OCI-LY7 (cell line): ENCODE data around the gene ILDR2. TPM values are rescaled to one million over a fixed set of nuclear protein-coding genes. Genes with fewer than 3 reads are reported as not detected.

ENCODE experiments used
- BruUV-seq: library from RNA; stranded (reverse); fragments of 400-500 nt; replicated peaks from 2 replicates; lab custom pipeline; 2021; lab: Mats Ljungman, UMichigan
- CTCF ChIA-PET: fragments of 300-600 bp; sonication (Branson Sonifier 250); formaldehyde crosslinking; loops from one replicate; lab custom pipeline; 2022; ENCODE audit warnings: antibody characterized with exemption; ENCODE audit not compliant: unreplicated experiment; lab: Charles Lee
- POLR2A ChIA-PET: fragments of 300-600 bp; sonication (Branson Sonifier 250); formaldehyde crosslinking; loops from one replicate; lab custom pipeline; 2022; ENCODE audit warnings: antibody characterized with exemption; lab: Charles Lee
- DNase-seq: peaks from one replicate; pipeline ENCODE4 v3.0.0-alpha.2; 2015; ENCODE audit warnings: low spot score
- H2AFZ ChIP-seq: fragments of 200-600 bp; sonication (generic), shearing (Covaris generic); 2 replicates; pipeline ENCODE4 v1.6.1; 2014; ENCODE audit warnings: mild to moderate bottlenecking, antibody characterized with exemption, low read length, moderate library complexity
- H3K27ac ChIP-seq: fragments of 200-600 bp; sonication (generic); 2 replicates; pipeline ENCODE4 v1.5.1; 2014; ENCODE audit warnings: mixed run types, low read depth, mild to moderate bottlenecking, moderate library complexity, low read length, inconsistent platforms; ENCODE audit not compliant: poor library complexity, severe bottlenecking
- H3K36me3 ChIP-seq: fragments of 200-600 bp; sonication (generic); 2 replicates; pipeline ENCODE4 v1.6.1; 2014; ENCODE audit warnings: mild to moderate bottlenecking, antibody characterized with exemption, low read length, moderate library complexity, mixed read lengths; ENCODE audit not compliant: insufficient read depth
- H3K4me1 ChIP-seq: fragments of 200-600 bp; sonication (generic); 2 replicates; pipeline ENCODE4 v1.5.1; 2014; ENCODE audit warnings: mild to moderate bottlenecking, low read length; ENCODE audit not compliant: insufficient read depth, poor library complexity, severe bottlenecking
- H3K4me2 ChIP-seq: fragments of 200-600 bp; sonication (generic); 2 replicates; pipeline ENCODE4 v1.6.1; 2014; ENCODE audit warnings: mild to moderate bottlenecking, low read length
- H3K4me3 ChIP-seq: fragments of 200-600 bp; sonication (generic); 2 replicates; pipeline ENCODE4 v1.5.1; 2014; ENCODE audit warnings: mild to moderate bottlenecking, low read depth, low read length; ENCODE audit not compliant: poor library complexity, severe bottlenecking
- H3K79me2 ChIP-seq: fragments of 200-600 bp; sonication (generic); 2 replicates; pipeline ENCODE4 v1.6.1; 2016; ENCODE audit warnings: low read depth, mild to moderate bottlenecking, low read length, moderate library complexity, mixed read lengths; ENCODE audit not compliant: insufficient read depth
- H3K9me2 ChIP-seq: fragments of 200-600 bp; sonication (generic); 2 replicates; pipeline ENCODE4 v1.6.1; 2016; ENCODE audit warnings: mild to moderate bottlenecking, low read length, mixed read lengths; ENCODE audit not compliant: insufficient read depth
- H3K9me3 ChIP-seq: fragments of 200-600 bp; sonication (generic); 2 replicates; pipeline ENCODE4 v1.6.1; 2014; ENCODE audit warnings: mild to moderate bottlenecking, mixed run types, low read length, mixed read lengths
- H4K20me1 ChIP-seq: fragments of 200-600 bp; sonication (generic); 2 replicates; pipeline ENCODE4 v1.6.1; 2014; ENCODE audit warnings: mild to moderate bottlenecking, antibody characterized with exemption, low read length, moderate library complexity, mixed read lengths; ENCODE audit not compliant: insufficient read depth
- EZH2phosphoT487 ChIP-seq: fragments of 200-600 bp; sonication (generic); IDR thresholded peaks from 2 replicates; pipeline ENCODE4 v1.6.1; 2018; ENCODE audit warnings: low read depth, borderline replicate concordance, mild to moderate bottlenecking, mixed run types, antibody characterized with exemption, low read length, moderate library complexity, mixed read lengths
- intact Hi-C: fragments of 100-400 bp; cut with micrococcal nuclease; formaldehyde crosslinking; loops from one replicate; pipeline ENCODE4 v1.10.0; 2022; ENCODE audit not compliant: unreplicated experiment
- total RNA-seq, 2 experiments: library from RNA; depleted of rRNA in 1 of 2; stranded (reverse); fragments of >200 nt in 1 of 2; shearing (Covaris generic) in 1 of 2; gene quantifications; 2 replicates each; pipeline ENCODE4 v1.2.3, GENCODE V29; 2014 to 2022
- TF ChIP-seq, protein P1 (sequence below): fragments of 200-600 bp; sonication (generic); conservative IDR thresholded peaks from 2 replicates; pipeline ENCODE4 v1.5.1; 2014; ENCODE audit warnings: mild to moderate bottlenecking, antibody characterized with exemption, low read length, moderate library complexity, mixed read lengths

ILDR2 gene
- total RNA-seq, 2 experiments from 2014 or later = 3.2 to 5.3 TPM

GRCh38 chr1:166908942-166909341 is 66.4 kb downstream of the ILDR2 start:
- BruUV-seq = no TSS peak
- DNase-seq = no peak
- Histone ChIP-seq H3K4me3 (no peak overlapping the region), H3K9me2 (no peaks in the 10 kb centered on the region), H3K27ac (no peak overlapping the region), H3K4me2 (no peak overlapping the region), H2AFZ (no peak overlapping the region), H3K9me3 (peaks cover 18% of the 10 kb centered on the region), H3K36me3 (no peaks in the 10 kb centered on the region), H4K20me1 (no peaks in the 10 kb centered on the region), H3K79me2 (no peaks in the 10 kb centered on the region), H3K4me1 (peaks cover 6% of the 10 kb centered on the region)
- intact Hi-C loops = no loop called here
- TF ChIP-seq, protein P1, sequence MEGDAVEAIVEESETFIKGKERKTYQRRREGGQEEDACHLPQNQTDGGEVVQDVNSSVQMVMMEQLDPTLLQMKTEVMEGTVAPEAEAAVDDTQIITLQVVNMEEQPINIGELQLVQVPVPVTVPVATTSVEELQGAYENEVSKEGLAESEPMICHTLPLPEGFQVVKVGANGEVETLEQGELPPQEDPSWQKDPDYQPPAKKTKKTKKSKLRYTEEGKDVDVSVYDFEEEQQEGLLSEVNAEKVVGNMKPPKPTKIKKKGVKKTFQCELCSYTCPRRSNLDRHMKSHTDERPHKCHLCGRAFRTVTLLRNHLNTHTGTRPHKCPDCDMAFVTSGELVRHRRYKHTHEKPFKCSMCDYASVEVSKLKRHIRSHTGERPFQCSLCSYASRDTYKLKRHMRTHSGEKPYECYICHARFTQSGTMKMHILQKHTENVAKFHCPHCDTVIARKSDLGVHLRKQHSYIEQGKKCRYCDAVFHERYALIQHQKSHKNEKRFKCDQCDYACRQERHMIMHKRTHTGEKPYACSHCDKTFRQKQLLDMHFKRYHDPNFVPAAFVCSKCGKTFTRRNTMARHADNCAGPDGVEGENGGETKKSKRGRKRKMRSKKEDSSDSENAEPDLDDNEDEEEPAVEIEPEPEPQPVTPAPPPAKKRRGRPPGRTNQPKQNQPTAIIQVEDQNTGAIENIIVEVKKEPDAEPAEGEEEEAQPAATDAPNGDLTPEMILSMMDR = no peak
- no peak for TF ChIP-seq EZH2phosphoT487
- ChIA-PET CTCF (interaction anchor here (0.7 to 6.1 kb wide), 6 partner anchors 18 to 157 kb away, joined by 3 to 105 read pairs (median 4); no protein-coding TSS in a partner anchor), POLR2A (interaction anchor here (0.6 to 2.3 kb wide), 5 partner anchors 8 to 155 kb away, joined by 3 to 18 read pairs (median 3); no protein-coding TSS in a partner anchor)

GRCh38 chr1:166907763-166908162 is 67.6 kb downstream of the ILDR2 start:
- Histone ChIP-seq H3K4me3 (no peak overlapping the region), H3K9me3 (peaks cover 18% of the 10 kb centered on the region), H3K36me3 (no peaks in the 10 kb centered on the region), H3K79me2 (no peaks in the 10 kb centered on the region), H3K27ac (no peak overlapping the region), H3K4me1 (peaks cover 6% of the 10 kb centered on the region), H2AFZ (peak overlapping the region; percentile 83), H4K20me1 (no peaks in the 10 kb centered on the region), H3K9me2 (no peaks in the 10 kb centered on the region), H3K4me2 (0 out of 2 replicates have a peak overlapping the region, but pooled peaks have one; percentile 16)
- DNase-seq = peak; percentile 40
- BruUV-seq = no TSS peak
- ChIA-PET POLR2A (interaction anchor here (0.6 to 0.9 kb wide), 4 partner anchors 8 to 607 kb away, joined by 3 read pairs; no protein-coding TSS in a partner anchor), CTCF (interaction anchor here (6.1 kb wide), 1 partner anchor 152 kb away, joined by 105 read pairs; no protein-coding TSS in a partner anchor)
- TF ChIP-seq, protein P1 = no peak
- TF ChIP-seq EZH2phosphoT487 = no peak
- intact Hi-C loops = no loop called here

DNA sequence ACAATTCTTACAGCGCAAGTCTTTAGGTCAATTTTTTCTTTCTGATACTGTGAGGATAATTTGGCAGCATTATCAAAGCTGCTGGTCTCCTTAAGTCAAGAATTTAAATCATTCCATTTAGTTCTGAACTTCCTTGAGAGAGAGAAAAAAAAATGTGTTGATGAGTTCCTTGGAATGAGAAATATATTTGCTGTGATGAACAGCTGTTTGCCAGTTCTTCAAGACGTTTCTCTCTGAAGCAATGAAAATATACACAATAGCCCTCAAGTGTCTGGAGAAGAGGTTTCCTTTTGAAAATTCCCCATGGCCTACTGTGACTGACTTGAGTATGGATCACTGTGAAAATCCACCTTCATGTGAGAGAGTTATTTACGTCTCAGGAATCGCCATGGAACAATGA is 68.3 kb downstream of the ILDR2 start:
- Histone ChIP-seq H3K9me2 (no peaks in the 10 kb centered on the region), H2AFZ (no peak overlapping the region), H3K9me3 (peaks cover 12% of the 10 kb centered on the region), H3K36me3 (no peaks in the 10 kb centered on the region), H3K79me2 (no peaks in the 10 kb centered on the region), H4K20me1 (no peaks in the 10 kb centered on the region), H3K4me3 (no peak overlapping the region), H3K4me2 (no peak overlapping the region), H3K27ac (no peak overlapping the region), H3K4me1 (peaks cover 6% of the 10 kb centered on the region)
- ChIA-PET POLR2A (interaction anchor here (0.5 to 0.6 kb wide), 2 partner anchors 336 to 1368 kb away, joined by 3 read pairs; no protein-coding TSS in a partner anchor), CTCF (interaction anchor here (1.6 to 6.1 kb wide), 2 partner anchors 151 to 153 kb away, joined by 3 to 105 read pairs; no protein-coding TSS in a partner anchor)
- BruUV-seq = no TSS peak
- TF ChIP-seq, protein P1 = no peak
- no peak for TF ChIP-seq EZH2phosphoT487
- DNase-seq = no peak
- intact Hi-C loops = no loop called here
